RPMI7951 (cell line): ENCODE results near the gene MYO15B. TPM values are rescaled to one million over a fixed set of nuclear protein-coding genes. Genes with fewer than 3 reads are reported as not detected.

ENCODE experiments used
- DNase-seq: peaks from one replicate; pipeline ENCODE4 v3.0.0-alpha.2; 2012; ENCODE audit warnings: low read depth
- total RNA-seq: library from RNA; depleted of rRNA; stranded (reverse); fragments of >200 nt; shearing (Covaris generic); gene quantifications from 2 replicates; pipeline ENCODE4 v1.2.3, GENCODE V29; 2014

The MYO15B gene
- total RNA-seq, 1 experiment from 2014 or later: not detected

- DNase-seq: no peak
Observed at GRCh38 chr17:75558666-75559530, 28.7 kb upstream of the MYO15B start.

DNA sequence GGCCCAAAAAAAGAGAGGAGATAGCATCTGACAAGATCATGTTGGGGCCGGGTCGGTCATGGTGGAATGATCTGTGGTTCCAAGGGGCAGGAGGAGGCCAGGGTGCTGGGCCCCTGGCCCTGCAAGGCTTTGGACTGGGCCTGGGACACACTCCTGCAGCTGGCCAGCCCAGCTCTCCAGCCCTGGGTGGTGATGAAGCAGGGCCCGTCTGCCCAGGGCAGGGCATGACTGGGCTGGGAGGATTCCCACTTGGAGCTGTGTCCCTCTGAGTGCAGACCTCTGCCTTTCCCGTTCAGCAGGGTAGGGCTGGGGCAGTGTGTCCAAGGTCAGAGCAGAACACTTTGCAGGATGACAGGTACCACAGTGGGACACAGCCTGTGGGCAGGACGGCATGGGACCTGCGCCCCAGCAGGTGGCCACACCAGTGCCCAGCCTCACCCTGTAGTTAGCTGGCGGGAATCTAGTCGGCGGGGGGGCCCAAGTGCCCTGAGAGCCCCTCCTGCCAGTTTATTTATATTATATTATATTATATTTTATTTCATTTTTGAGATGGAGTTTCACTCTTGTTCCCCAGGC lies 27.6 kb upstream of the MYO15B start:
- DNase-seq: no peak

DNA sequence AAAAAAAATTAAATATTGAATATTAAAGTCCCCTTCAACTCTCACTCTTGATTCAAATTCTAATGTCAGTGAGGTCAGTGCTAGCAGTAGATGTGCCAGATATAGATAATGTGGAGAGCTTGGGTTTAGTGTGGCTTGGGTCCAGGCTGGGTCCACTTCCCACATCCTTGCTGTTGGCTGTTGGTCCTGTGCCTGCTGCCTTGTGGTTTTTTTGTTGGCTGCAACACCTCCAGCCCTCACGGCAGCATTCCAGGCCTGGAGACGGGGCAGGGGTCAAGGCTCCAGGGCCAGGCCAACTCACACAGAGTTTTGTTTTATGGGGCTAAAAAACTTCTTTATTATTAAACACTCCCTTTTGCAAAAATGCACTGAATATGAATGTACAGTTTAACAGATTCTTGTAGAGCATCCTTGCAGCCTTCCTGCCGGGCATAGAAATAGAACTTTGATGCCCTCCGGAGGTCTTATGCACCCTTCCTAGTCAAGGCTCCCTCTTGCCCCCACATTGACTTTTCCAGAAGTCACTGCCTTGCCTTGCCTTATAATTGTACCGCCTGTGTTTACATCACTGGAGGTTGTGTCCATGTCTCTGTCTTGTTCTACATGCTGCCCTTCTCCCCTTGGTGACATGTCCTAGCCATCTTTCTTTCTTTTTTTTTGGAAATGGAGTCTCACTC lies 25.5 kb upstream of the MYO15B start:
- peak; percentile 91 for DNase-seq

DNA sequence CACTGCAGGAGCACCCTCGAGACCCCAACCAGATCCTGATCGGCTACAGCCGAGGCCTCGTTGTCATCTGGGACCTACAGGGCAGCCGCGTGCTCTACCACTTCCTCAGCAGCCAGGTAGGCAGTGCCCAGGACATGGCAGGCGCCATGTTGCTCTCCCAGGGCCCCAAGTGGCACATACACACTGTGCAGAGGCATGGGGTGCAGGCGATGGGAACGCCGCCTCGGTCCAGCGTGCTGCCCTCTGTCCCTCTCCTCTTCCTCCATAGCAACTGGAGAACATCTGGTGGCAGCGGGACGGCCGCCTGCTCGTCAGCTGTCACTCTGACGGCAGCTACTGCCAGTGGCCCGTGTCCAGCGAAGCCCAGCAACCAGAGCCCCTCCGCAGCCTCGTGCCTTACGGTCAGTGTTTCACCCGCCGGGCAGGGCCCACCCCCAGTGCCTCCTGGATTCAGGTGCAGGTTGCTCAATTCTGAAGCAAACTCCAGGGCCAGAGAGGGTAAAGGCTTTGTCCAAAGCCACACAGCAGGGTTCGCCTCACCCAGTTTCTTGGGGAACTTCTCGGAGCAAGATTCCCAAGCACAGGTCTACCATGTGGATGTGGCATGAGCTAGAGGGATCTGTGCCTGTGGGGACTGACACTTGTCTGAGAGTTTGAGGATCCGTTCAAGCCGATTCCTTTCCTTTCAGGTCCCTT lies 24.4 kb upstream of the MYO15B start:
- DNase-seq: no peak

DNA sequence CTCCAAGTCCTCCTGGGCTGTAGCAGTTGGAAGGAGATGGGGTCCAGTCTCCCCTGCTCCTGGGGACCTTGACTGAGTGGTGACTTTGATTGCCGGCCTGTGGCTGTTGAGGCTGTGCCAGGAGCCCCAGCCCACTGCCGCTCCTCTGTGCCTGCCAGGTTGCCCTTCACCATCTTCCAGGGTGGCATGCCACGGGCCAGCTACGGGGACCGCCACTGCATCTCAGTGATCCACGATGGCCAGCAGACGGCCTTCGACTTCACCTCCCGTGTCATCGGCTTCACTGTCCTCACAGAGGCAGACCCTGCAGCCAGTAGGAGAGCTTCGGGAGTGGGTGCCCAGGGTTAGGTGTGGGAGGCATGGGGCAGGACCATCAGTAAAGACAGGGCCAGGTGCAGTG lies 23.4 kb upstream of the MYO15B start:
- DNase-seq: no peak

DNA sequence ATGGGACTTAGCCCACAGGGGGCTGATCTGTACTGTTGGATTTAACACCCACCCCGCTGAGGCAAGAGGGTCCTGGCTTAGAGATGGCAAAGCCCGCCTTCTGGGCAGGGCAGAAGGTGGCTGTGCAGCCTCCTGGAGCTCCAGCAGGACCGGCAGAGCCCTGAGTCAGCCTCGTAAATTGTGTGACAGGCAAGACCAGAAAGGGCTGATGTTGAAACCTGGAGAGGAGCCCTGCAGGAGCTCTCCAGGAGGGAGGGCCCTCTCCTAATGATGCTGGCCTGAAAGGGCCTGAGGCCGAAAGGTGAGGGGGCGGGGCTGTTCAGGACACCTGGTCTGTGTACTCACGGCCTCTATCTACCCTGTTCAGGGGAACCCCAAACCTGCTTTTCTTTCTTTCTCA lies 22.5 kb upstream of the MYO15B start:
- peak; percentile 54 for DNase-seq

GRCh38 chr17:75565618-75566017 lies 22.0 kb upstream of the MYO15B start:
- DNase-seq: no peak

DNA sequence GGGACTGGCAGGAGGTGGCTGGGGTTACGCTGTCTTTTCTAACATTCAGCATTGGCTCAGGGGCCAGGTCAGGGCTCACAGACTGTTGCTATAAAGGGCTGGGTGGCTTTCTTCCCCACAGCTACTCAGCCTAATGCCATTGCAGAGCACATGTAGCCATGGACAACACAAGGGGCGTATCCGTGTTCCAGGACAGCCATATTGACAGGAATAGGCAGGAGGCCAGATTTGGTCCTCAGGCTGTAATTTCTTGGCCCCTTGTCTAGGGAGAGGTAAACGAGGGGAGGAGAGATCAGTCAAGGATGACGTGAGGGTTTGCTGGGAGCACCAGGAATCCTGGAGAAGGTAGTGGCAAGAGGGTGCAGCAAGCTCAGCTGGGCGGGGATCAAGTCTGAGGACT lies 21.2 kb upstream of the MYO15B start:
- DNase-seq: no peak

- DNase-seq: no peak
Observed at GRCh38 chr17:75566834-75567233, 20.8 kb upstream of the MYO15B start.

DNA sequence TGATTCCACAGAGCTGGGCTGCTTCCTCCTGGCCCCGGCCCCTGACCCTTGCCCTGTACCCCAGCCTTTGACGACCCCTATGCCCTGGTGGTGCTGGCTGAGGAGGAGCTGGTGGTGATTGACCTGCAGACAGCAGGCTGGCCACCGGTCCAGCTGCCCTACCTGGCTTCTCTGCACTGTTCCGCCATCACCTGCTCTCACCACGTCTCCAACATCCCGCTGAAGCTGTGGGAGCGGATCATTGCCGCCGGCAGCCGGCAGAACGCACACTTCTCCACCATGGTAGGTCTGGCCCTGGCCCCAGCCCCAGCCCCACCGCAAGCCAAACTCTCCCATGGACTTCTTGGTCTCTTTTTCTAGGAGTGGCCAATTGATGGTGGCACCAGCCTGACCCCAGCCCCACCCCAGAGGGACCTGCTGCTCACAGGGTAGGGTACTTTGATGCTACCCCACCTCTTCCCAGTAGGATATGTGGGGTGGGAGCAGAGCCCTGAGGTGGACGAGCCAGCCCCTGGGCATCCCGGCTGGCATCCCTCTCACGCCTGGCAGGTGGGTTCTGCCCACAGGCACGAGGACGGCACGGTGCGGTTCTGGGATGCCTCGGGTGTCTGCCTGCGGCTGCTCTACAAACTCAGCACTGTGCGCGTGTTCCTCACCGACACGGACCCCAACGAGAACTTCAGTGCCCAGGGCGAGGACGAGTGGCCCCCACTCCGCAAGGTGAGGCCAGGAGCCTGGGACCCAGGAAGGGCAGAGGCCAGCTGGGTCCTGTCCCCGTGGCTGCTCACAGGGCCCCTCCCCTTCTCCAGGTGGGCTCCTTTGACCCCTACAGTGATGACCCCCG lies 19.0 kb upstream of the MYO15B start:
- DNase-seq: no peak

DNA sequence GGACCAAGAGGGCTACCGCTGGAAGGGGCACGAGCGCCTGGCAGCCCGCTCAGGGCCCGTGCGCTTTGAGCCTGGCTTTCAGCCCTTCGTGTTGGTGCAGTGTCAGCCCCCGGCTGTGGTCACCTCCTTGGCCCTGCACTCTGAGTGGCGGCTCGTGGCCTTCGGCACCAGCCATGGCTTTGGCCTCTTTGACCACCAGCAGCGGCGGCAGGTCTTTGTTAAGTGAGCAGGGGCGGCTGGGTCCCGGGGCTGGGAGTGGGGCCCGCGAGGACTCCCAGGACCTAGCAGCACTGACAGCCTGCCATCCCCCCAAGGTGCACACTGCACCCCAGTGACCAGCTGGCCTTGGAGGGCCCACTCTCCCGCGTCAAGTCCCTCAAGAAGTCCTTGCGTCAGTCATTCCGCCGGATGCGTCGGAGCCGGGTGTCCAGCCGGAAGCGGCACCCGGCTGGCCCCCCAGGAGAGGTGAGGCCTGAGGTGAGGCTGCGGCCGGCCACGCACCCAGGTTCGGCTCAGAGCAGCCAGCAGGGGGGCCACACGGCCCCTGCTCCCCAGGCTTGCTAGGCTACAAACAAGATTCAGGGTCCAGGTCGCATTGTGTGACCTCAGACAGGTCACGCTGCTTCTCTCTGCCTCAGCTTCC lies 17.4 kb upstream of the MYO15B start:
- no peak for DNase-seq

DNA sequence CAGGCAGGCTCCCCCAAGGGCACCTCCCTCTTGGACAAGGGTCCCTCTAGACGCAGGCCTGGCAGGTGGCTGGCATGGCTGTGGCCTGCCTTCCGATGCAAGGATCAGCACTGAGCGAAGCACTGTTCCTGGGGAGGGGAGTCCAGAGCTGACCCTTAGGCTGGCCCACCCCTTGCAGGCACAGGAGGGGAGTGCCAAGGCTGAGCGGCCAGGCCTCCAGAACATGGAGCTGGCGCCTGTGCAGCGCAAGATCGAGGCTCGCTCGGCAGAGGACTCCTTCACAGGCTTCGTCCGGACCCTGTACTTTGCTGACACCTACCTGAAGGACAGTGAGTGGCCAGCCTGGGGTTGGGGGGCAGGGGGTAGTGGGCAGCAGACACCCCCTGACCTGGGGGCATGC lies 16.8 kb upstream of the MYO15B start:
- no peak for DNase-seq

- no peak for DNase-seq
Observed at GRCh38 chr17:75571197-75571884, 16.3 kb upstream of the MYO15B start.

GRCh38 chr17:75571885-75572215 lies 15.8 kb upstream of the MYO15B start:
- DNase-seq: no peak

GRCh38 chr17:75572713-75573539 lies 14.7 kb upstream of the MYO15B start:
- no peak for DNase-seq

GRCh38 chr17:75573540-75573957 lies 14.1 kb upstream of the MYO15B start:
- no peak for DNase-seq

DNA sequence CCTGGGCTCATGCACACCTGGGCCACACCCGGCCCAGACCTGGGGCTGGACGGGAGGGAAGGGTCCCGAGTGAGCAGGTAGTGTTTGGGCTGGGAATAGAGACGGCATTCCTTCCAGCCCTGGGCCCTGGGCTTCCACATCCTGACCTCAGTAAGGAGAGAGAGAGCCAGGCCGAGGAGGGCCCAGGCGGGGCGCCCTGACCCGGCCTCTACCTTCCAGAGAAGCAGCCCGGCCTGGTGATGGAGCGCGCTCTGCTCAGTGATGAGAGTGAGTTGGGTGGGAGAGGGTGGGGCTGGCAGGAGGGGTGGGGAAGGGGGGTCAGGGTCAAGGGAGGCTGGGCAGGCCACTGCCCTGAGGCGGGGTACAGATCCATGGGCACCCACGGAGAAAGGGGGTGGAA lies 13.6 kb upstream of the MYO15B start:
- DNase-seq: no peak

DNA sequence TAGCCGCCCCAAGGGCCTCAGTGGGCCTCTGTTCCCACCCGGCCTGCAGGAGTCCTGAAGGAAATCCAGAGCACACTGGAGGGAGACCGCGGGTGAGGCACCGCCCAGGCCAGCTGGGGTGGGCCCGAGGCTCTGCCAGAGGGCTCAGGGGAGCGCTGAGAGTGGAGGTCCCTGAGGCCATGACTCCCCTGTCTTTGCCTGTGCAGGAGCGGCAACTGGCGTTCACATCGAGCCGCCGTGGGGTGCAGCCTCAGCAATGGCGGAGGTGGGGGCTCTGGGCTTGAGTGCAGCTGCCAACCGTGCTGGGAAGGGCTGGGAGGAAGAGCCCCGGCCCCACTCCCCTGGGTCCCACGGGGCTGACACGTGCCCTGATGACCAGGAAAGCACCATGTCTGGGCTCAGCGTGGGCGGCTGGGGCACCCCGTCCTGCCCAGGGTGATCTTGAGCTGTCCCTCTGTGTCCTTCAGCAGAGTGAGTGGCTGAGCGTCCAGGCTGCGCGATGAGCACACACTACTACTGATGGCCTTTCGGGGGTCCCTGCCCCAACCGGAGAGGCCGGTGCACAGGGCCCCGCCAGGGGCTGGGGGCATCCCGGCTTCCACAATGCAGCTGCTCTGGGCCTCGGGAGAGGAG lies 13.1 kb upstream of the MYO15B start:
- DNase-seq: no peak

DNA sequence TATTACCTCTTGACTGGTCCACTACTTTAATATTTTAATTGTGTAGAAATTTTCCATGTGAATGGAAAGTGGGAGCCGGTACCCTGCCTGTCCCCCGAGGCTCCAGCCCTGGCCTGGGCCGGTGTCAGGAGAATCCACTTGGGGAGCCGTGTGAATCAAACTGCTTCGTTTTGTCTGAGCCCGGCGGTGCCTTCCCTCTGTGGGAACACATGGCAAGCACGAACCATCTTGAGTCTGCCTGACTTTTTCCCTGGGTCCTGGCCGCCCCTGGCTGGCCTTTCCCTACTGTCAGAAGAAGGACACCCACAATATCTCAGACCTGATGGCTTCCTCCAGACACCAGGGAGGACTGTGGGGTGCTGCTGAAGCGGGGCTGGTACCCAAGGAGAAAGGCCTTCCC lies 12.4 kb upstream of the MYO15B start:
- DNase-seq: no peak
